C4-2B (cell line): ENCODE data around the gene SMYD2.

ENCODE experiments used
- CTCF ChIP-seq: fragments of 450-650 bp; conservative IDR thresholded peaks from 2 replicates; pipeline ENCODE4 v1.5.1; 2017; ENCODE audit warnings: mild to moderate bottlenecking
- ZFX ChIP-seq: fragments of 450-650 bp; IDR thresholded peaks from 2 replicates; pipeline ENCODE4 v1.6.1; 2017

DNA sequence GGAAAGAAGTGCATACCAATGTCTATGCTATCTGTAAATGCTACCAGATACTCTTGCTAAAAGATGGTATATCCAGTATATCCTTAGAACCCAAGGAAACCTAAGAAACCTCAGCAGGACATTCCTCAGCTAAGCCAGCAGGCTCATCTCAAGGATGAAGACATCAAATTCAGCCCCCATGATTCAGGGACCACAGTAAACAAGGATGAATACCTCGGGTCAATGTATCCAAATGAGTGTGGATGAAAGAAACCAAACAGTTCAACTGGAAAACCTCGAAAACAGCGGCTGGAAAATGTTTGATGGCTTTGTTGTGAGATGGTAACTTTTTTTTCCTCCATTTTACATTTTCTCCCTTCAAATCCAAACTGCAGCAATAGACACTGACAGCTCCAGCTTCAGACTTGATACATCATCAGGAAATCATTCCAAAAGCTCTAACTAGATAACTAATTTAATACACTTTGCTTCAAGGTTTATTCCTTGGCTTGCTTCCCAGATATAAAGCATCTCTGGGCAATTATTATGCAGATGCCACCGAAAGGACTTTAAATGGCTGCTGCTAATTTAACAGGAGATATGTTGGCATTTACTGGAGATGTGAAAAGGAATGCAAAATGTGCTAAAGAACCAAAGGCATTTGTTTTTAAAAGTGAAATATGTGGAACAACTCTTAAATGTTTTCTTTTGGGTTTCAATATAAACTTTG, 73.6 kb downstream of the SMYD2 start:
- TF ChIP-seq CTCF = no peak
- TF ChIP-seq ZFX = no peak
